GM20000 (cell line): ENCODE data around the gene CCL23.

Experiments
- DNase-seq: peaks from one replicate; pipeline ENCODE4 v3.0.0; 2012; ENCODE audit warnings: low spot score
- CTCF ChIP-seq: IDR thresholded peaks from 2 replicates; pipeline ENCODE4 v1.5.1; 2012; ENCODE audit warnings: mild to moderate bottlenecking, control low read depth; ENCODE audit errors: extremely low read depth, missing control alignments

CCL23 gene

GRCh38 chr17:35978346-35978745 is 39.4 kb downstream of the CCL23 start:
- TF ChIP-seq CTCF: no peak
- DNase-seq: no peak

- no peak for TF ChIP-seq CTCF
These were observed 40.3 kb downstream of the CCL23 start for GRCh38 chr17:35977509-35977908.

GRCh38 chr17:35973333-35974260 is 44.2 kb downstream of the CCL23 start:
- no peak for TF ChIP-seq CTCF
- no peak for DNase-seq

More at GRCh38 chr17:35977509-35977908, 40.3 kb downstream of the CCL23 start:
- DNase-seq: no peak

- TF ChIP-seq CTCF: no peak
These were observed 44.8 kb downstream of the CCL23 start for GRCh38 chr17:35972945-35973332.

GRCh38 chr17:35972535-35972934 is 45.2 kb downstream of the CCL23 start:
- DNase-seq: no peak

More at GRCh38 chr17:35972945-35973332, 44.8 kb downstream of the CCL23 start:
- no peak for DNase-seq

GRCh38 chr17:35972066-35972465 is 45.7 kb downstream of the CCL23 start:
- no peak for TF ChIP-seq CTCF
- DNase-seq: no peak

More at GRCh38 chr17:35972535-35972934, 45.2 kb downstream of the CCL23 start:
- TF ChIP-seq CTCF: no peak

GRCh38 chr17:35969558-35970380 is 48.0 kb downstream of the CCL23 start:
- TF ChIP-seq CTCF: peak; percentile 77
- peak; percentile 69 for DNase-seq
